Esophagus muscularis mucosa (tissue), 4 donors: ENCODE results near the gene FREM2. TPM values are rescaled to one million over a fixed set of nuclear protein-coding genes. Genes with fewer than 3 reads are reported as not detected.

Experiments
- DNase-seq: peaks from one replicate; pipeline ENCODE4 v3.0.0-alpha.2; 2017; ENCODE audit errors: extremely low spot score
- H3K27ac ChIP-seq, 4 donors: fragments of 200-600 bp; sonication (generic); replicated peaks in 1 of 4; 1 replicate in 3 of 4; 2 replicates in 1 of 4; pipeline ENCODE4 v1.5.1; 2016 to 2019; ENCODE audit warnings: mild to moderate bottlenecking in 1 of 4
- H3K27me3 ChIP-seq, 4 donors: fragments of 200-600 bp; sonication (generic); one replicate each; pipeline versions ENCODE4 v1.5.1 to v1.6.0; 2016 to 2019
- H3K36me3 ChIP-seq, 4 donors: fragments of 200-600 bp; sonication (generic); one replicate each; pipeline ENCODE4 v1.5.1; 2016 to 2019
- H3K4me1 ChIP-seq, 4 donors: fragments of 200-600 bp; sonication (generic); one replicate each; pipeline ENCODE4 v1.5.1; 2016 to 2019
- H3K4me3 ChIP-seq, 4 donors: fragments of 200-600 bp; sonication (generic); 1 replicate in 2 of 4; 2 replicates in 2 of 4; pipeline ENCODE4 v1.5.1; 2016 to 2019; ENCODE audit warnings: mild to moderate bottlenecking in 4 of 4, moderate library complexity in 1 of 4
- H3K9me3 ChIP-seq, 4 donors: fragments of 200-600 bp; sonication (generic); 1 replicate in 3 of 4; 2 replicates in 1 of 4; pipeline ENCODE4 v1.5.1; 2016 to 2019
- CTCF ChIP-seq, 3 experiments: fragments of 200-600 bp in 2 of 3; fragments of 450-650 bp in 1 of 3; sonication (generic) in 2 of 3; IDR thresholded peaks; one replicate each; pipeline ENCODE4 v1.5.1; 2017 to 2019; ENCODE audit warnings: antibody characterized with exemption in 3 of 3, mild to moderate bottlenecking in 2 of 3, moderate library complexity in 1 of 3
- EP300 ChIP-seq: sonication (generic); formaldehyde crosslinking; IDR thresholded peaks from one replicate; pipeline ENCODE4 v1.6.1; 2017; ENCODE audit warnings: antibody characterized with exemption
- POLR2A ChIP-seq: fragments of 450-650 bp; IDR thresholded peaks from one replicate; pipeline ENCODE4 v1.6.1; 2017; ENCODE audit warnings: antibody characterized with exemption, moderate library complexity, mild to moderate bottlenecking, low read depth
- POLR2AphosphoS5 ChIP-seq, 2 donors: sonication (generic); formaldehyde crosslinking; IDR thresholded peaks; one replicate each; pipeline ENCODE4 v1.6.1; 2017; ENCODE audit warnings: antibody characterized with exemption in 2 of 2
- WGBS: methylation state at CpG from one replicate; pipeline ENCODE4 v1.1.5; 2018; 5-methylcytosine and 5-hydroxymethylcytosine counted together
- intact Hi-C: fragments of 100-400 bp; cut with DNase I; formaldehyde crosslinking; loops from one replicate; pipeline ENCODE4 v1.15.1; 2023
- total RNA-seq, 4 donors: library from RNA; depleted of rRNA; stranded (reverse); fragments of >200 nt; gene quantifications; one replicate each; pipeline versions ENCODE4 v1.1.0 to v1.2.1, GENCODE V29; 2016

Gene FREM2
- total RNA-seq, 4 donors from 2014 or later = 0.13 to 0.34 (median 0.33) TPM; not detected in 1

- no peak overlapping the region for H3K27ac ChIP-seq
- H3K9me3 ChIP-seq = no peaks in the 10 kb centered on the region
- H3K4me3 ChIP-seq = no peak overlapping the region
- H3K4me1 ChIP-seq = no peaks in the 10 kb centered on the region
- H3K36me3 ChIP-seq = no peaks in the 10 kb centered on the region
- TF ChIP-seq CTCF (IDR thresholded peaks at IDR 0.05) (no peak), POLR2A (no peak), POLR2AphosphoS5 (IDR thresholded peaks at IDR 0.05) (no peak), EP300 (no peak)
- H3K27me3 ChIP-seq = no peaks in the 10 kb centered on the region
- DNase-seq = no peak
- intact Hi-C loops = no loop called here
- WGBS = 83% methylated on average over 4 of the region's 4 CpGs
Measured at GRCh38 chr13:38856065-38856464, 169.2 kb downstream of the FREM2 start.

DNA sequence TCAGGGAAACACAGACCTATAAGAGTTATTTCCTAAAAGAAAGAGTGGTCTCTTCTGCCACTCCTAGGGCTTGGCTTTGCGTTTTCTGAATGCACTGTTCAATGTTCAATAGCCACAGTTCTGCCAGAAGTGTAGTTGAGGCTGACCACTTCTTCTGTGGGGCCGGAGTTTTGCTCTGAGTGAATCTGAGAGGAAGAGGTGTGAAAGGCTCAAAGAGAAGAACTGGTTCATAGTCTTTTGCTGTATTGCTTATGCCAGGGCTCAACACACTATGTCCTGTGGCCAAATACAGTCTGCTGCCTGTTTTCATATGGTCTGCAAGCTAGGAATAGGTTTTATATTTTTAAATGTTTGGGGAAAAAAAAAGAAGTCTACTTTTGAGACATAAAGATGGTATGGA, 175.6 kb downstream of the FREM2 start:
- no peak overlapping the region for H3K4me3 ChIP-seq
- no peak for DNase-seq
- no peak overlapping the region for H3K27ac ChIP-seq
- no peaks in the 10 kb centered on the region for H3K36me3 ChIP-seq
- no peaks in the 10 kb centered on the region for H3K9me3 ChIP-seq
- intact Hi-C loops = no loop called here
- 83% methylated on average over 2 of the region's 2 CpGs for WGBS
- TF ChIP-seq POLR2AphosphoS5 (IDR thresholded peaks at IDR 0.05) (no peak), CTCF (IDR thresholded peaks at IDR 0.05) (no peak)
- no peaks in the 10 kb centered on the region for H3K4me1 ChIP-seq
- no peaks in the 10 kb centered on the region for H3K27me3 ChIP-seq

DNA sequence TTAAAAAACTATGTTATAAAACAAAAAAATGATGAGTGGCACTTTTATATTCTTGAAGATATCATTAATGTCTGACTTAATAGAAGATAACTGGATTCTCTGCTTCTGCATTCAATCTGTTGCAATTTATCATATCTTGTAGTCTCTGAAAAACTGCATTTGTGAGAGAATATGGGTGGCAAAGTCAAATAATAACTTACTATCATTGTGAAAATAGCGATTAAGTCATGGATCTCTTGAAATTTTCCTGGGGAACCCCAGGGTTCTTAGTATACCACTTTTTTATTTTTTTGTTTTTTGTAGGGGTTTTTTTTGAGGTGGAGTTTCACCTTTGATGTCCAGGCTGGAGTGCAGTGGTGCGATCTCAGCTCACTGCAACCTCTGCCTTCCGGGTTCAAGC, 176.7 kb downstream of the FREM2 start:
- WGBS = 87% methylated on average over 3 of the region's 3 CpGs
- no peak overlapping the region for H3K27ac ChIP-seq
- TF ChIP-seq EP300 (no peak), POLR2A (no peak), CTCF (IDR thresholded peaks at IDR 0.05) (no peak), POLR2AphosphoS5 (IDR thresholded peaks at IDR 0.05) (no peak)
- no peaks in the 10 kb centered on the region for H3K27me3 ChIP-seq
- DNase-seq = no peak
- H3K4me3 ChIP-seq = no peak overlapping the region
- H3K9me3 ChIP-seq = no peaks in the 10 kb centered on the region
- intact Hi-C loops = no loop called here
- H3K4me1 ChIP-seq = no peaks in the 10 kb centered on the region
- H3K36me3 ChIP-seq = no peaks in the 10 kb centered on the region

DNA sequence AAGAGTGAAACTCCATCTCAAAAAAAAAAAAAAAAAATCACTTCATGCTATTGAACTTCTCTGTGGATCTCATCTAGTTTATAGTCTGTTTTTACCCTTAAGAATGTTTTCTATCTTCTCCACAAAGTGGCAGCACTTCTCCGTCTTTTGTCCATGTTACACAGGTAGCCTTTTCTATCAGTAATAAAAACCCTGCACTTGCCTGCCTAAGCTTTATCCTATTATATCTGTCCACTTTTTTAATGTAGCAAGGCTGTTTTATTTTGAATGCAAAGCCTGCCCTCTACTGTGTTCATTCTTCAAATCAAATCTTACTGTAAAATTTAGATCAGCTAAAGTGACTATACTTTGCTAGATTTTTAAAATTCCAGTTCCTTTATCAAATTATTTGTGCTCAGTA, 179.8 kb downstream of the FREM2 start:
- no peak overlapping the region for H3K27ac ChIP-seq
- H3K4me1 ChIP-seq = no peaks in the 10 kb centered on the region
- intact Hi-C loops = no loop called here
- no peak for TF ChIP-seq POLR2A
- no peak for TF ChIP-seq EP300
- TF ChIP-seq POLR2AphosphoS5 (IDR thresholded peaks at IDR 0.05) = no peak
- no peak for TF ChIP-seq CTCF (IDR thresholded peaks at IDR 0.05)
- WGBS = 63% methylated on average over 1 of the region's 1 CpG
- H3K9me3 ChIP-seq = no peaks in the 10 kb centered on the region
- no peaks in the 10 kb centered on the region for H3K36me3 ChIP-seq
- H3K4me3 ChIP-seq = no peak overlapping the region
- no peak for DNase-seq
- H3K27me3 ChIP-seq = no peaks in the 10 kb centered on the region

GRCh38 chr13:38868399-38868798, 181.5 kb downstream of the FREM2 start:
- Histone ChIP-seq H3K4me3 (no peak overlapping the region), H3K4me1 (no peaks in the 10 kb centered on the region), H3K9me3 (peaks cover 0 to 3% (median 0%) of the 10 kb centered on the region in 4 donors), H3K27ac (no peak overlapping the region), H3K36me3 (no peaks in the 10 kb centered on the region), H3K27me3 (no peaks in the 10 kb centered on the region)
- TF ChIP-seq CTCF (IDR thresholded peaks at IDR 0.05) (no peak), EP300 (no peak), POLR2A (no peak), POLR2AphosphoS5 (IDR thresholded peaks at IDR 0.05) (no peak)
- intact Hi-C loops = no loop called here
- 90% methylated on average over 3 of the region's 3 CpGs for WGBS
- no peak for DNase-seq
